Adrenal gland (tissue), 5 donors: Measurements from ENCODE around the gene MICA.
"Not testable (repeated sequence)": the region's sequence is repeated elsewhere in the genome, so short reads cannot be mapped to it uniquely, and the experiment has no call there.

ENCODE experiments used
- CTCF ChIP-seq, 6 experiments: fragments of 450-650 bp in 4 of 6; fragments of 200-600 bp in 2 of 6; sonication (generic) in 1 of 6; IDR thresholded peaks; 1 replicate in 5 of 6; 2 replicates in 1 of 6; pipeline versions ENCODE4 v1.5.1 to v1.8.0; 2016 to 2021; ENCODE audit warnings: antibody characterized with exemption in 6 of 6, mild to moderate bottlenecking in 2 of 6, moderate library complexity in 1 of 6
- POLR2A ChIP-seq, 2 donors: fragments of 450-650 bp; IDR thresholded peaks; one replicate each; pipeline ENCODE4 v1.6.1; 2017; ENCODE audit warnings: antibody characterized with exemption in 2 of 2, mild to moderate bottlenecking in 2 of 2, moderate library complexity in 1 of 2
- donor health status: DM: no; HTN: no; CAD: no.

GRCh38 chr6:31459864-31460263 lies 56.5 kb downstream of the MICA start:
- not testable (repeated sequence) for TF ChIP-seq CTCF, POLR2A (IDR thresholded peaks at IDR 0.05)
